ENCODE measurements around the gene EFR3B.

DNA sequence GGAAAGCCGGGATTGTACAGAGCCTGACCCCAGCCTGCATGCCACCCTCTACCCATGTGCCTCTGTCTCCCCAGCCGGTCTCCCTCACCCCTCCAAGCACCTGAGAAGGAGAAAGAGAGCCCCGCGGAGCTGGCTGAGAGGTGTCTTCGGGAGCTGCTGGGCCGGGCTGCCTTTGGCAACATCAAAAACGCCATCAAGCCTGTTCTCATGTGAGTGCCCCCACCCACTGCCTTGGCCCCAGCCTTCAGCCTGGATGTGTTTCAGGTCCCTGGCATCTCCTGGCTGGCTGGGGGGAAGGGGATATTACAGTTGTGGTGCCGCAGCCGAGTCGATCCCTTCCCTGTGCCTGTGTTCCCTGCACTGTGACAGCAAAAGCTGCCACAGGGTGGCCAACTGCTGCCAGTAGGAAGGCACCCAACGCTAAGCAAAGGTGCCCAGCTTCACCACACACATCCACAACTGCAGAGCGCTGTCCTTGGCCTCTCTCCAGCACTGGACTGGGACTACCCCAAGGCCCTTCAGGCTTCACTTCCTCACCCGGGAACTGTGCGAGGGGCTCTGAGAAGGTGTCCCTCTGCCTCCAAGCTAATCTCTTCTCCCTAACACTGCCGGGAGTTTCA, 88.1 kb downstream of the EFR3B start:
- TF ChIP-seq, protein P1, sequence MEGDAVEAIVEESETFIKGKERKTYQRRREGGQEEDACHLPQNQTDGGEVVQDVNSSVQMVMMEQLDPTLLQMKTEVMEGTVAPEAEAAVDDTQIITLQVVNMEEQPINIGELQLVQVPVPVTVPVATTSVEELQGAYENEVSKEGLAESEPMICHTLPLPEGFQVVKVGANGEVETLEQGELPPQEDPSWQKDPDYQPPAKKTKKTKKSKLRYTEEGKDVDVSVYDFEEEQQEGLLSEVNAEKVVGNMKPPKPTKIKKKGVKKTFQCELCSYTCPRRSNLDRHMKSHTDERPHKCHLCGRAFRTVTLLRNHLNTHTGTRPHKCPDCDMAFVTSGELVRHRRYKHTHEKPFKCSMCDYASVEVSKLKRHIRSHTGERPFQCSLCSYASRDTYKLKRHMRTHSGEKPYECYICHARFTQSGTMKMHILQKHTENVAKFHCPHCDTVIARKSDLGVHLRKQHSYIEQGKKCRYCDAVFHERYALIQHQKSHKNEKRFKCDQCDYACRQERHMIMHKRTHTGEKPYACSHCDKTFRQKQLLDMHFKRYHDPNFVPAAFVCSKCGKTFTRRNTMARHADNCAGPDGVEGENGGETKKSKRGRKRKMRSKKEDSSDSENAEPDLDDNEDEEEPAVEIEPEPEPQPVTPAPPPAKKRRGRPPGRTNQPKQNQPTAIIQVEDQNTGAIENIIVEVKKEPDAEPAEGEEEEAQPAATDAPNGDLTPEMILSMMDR (IDR thresholded peaks at IDR 0.05): no peak
- no peak for TF ChIP-seq POLR2A (IDR thresholded peaks at IDR 0.05)
